ENCODE results near the gene WNT7A.

Gene WNT7A

GRCh38 chr3:13865106-13865505 is 14.8 kb downstream of the WNT7A start:
- no peak for DNase-seq (ENCODE audit: insufficient read length, low spot score)
- FAIRE-seq = no peak
- TF ChIP-seq, protein P1, sequence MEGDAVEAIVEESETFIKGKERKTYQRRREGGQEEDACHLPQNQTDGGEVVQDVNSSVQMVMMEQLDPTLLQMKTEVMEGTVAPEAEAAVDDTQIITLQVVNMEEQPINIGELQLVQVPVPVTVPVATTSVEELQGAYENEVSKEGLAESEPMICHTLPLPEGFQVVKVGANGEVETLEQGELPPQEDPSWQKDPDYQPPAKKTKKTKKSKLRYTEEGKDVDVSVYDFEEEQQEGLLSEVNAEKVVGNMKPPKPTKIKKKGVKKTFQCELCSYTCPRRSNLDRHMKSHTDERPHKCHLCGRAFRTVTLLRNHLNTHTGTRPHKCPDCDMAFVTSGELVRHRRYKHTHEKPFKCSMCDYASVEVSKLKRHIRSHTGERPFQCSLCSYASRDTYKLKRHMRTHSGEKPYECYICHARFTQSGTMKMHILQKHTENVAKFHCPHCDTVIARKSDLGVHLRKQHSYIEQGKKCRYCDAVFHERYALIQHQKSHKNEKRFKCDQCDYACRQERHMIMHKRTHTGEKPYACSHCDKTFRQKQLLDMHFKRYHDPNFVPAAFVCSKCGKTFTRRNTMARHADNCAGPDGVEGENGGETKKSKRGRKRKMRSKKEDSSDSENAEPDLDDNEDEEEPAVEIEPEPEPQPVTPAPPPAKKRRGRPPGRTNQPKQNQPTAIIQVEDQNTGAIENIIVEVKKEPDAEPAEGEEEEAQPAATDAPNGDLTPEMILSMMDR (IDR thresholded peaks at IDR 0.05; ENCODE audit: insufficient read depth, missing control alignments) = no peak

DNA sequence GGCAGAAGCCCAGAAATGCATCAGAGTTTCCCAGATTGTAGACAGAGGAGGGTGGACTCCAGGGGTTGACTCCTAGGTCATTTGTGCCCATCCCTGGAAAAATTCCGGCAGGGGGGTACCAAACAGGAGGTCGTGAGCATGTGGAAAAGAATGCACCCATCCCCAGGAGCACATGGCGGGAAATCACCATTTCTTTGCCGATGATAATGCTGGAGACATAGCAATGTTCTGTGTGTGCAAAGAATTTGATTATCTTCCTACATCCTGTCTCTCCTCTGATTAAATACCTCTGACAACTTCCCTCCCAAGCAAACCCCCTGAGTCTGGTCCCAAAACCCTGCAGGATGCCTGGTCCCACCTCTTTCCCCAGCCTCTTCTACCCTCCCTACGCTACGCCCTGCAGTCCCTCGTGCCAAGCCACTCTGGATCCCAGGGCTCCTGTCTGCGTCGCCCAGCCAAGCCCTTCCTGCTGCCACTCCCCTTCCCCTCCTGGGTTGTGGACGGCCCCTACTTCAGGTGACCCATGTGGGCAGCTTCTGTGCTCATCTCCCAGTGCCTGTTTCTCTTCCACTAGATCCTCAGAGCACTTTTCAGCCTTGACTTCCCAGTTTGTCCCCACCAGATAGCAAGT is 15.8 kb downstream of the WNT7A start:
- TF ChIP-seq, protein P1 (IDR thresholded peaks at IDR 0.05; ENCODE audit: insufficient read depth, missing control alignments) = no peak
- DNase-seq (ENCODE audit: insufficient read length, low spot score) (no peak), FAIRE-seq (no peak)

GRCh38 chr3:13863382-13863952 is 16.4 kb downstream of the WNT7A start:
- no peak for FAIRE-seq
- no peak for DNase-seq (ENCODE audit: insufficient read length, low spot score)
- TF ChIP-seq, protein P1 (IDR thresholded peaks at IDR 0.05; ENCODE audit: insufficient read depth, missing control alignments) = no peak

DNA sequence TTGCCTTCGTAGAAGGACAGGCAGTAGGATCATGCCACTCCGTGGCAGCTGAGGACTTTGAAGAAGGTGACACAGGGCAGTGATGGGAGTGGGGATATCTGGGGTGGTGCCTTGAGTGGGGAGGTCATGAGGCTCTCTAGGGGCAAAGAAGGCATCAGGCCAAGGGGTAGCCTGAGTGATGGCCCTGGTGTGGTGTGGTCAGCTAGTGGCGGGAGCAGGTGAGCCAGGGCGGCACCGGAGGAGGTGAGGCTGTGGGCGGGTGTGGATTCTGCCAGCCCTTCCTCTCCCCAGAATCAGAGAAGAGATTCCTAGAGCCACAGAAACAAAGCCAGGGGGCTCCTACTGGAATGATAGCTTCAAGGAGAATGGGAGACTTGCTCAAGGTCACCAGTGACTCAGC is 18.4 kb downstream of the WNT7A start:
- no peak for FAIRE-seq
- TF ChIP-seq, protein P1 (IDR thresholded peaks at IDR 0.05; ENCODE audit: insufficient read depth, missing control alignments) = no peak
- DNase-seq (ENCODE audit: insufficient read length, low spot score) = no peak

GRCh38 chr3:13860001-13860400 is 19.9 kb downstream of the WNT7A start:
- TF ChIP-seq, protein P1 (IDR thresholded peaks at IDR 0.05; ENCODE audit: insufficient read depth, missing control alignments) = no peak
- no peak for DNase-seq (ENCODE audit: insufficient read length, low spot score)
- FAIRE-seq = no peak

- FAIRE-seq = no peak
- TF ChIP-seq, protein P1 (IDR thresholded peaks at IDR 0.05; ENCODE audit: insufficient read depth, missing control alignments) = no peak
Observed at GRCh38 chr3:13858768-13859520, 20.9 kb downstream of the WNT7A start.

More at GRCh38 chr3:13858768-13859520, 20.9 kb downstream of the WNT7A start:
- DNase-seq (ENCODE audit: insufficient read length, low spot score) = no peak

All from D721Med (cell line).